Right cardiac atrium (tissue), 5 donors: Measurements from ENCODE around the gene BCL11B. TPM values are rescaled to one million over a fixed set of nuclear protein-coding genes. Genes with fewer than 3 reads are reported as not detected.

Source experiments
- ATAC-seq, 2 donors: fragments of 200-7000 bp; cut with Tn5 transposase; one replicate each; pipeline versions ENCODE4 v1.8.0 to v1.9.1; 2020; ENCODE audit warnings: moderate library complexity in 2 of 2, mild to moderate bottlenecking in 1 of 2
- DNase-seq, 3 donors: peaks; one replicate each; pipeline ENCODE4 v3.0.0-alpha.2; 2020
- H3K27ac ChIP-seq: one replicate; pipeline ENCODE4 v1.5.1; 2013; ENCODE audit warnings: mild to moderate bottlenecking, low read length, control low read depth, moderate library complexity
- H3K27me3 ChIP-seq: one replicate; pipeline ENCODE4 v1.6.1; 2013; ENCODE audit not compliant: control insufficient read depth, insufficient read depth
- H3K4me1 ChIP-seq: one replicate; pipeline ENCODE4 v1.6.1; 2013; ENCODE audit warnings: low read length; ENCODE audit not compliant: control insufficient read depth, insufficient read depth
- H3K4me3 ChIP-seq: one replicate; pipeline ENCODE4 v1.5.1; 2013; ENCODE audit warnings: low read length, control low read depth
- H3K9me3 ChIP-seq: one replicate; pipeline ENCODE4 v1.6.1; 2013; ENCODE audit warnings: low read length; ENCODE audit not compliant: control insufficient read depth
- WGBS: extraction: QIAGEN DNeasy Blood & Tissue Kit; methylation state at CpG from one replicate; pipeline ENCODE4 v1.1.7; 2013; 5-methylcytosine and 5-hydroxymethylcytosine counted together
- intact Hi-C, 4 donors: fragments of 100-400 bp; cut with DNase I; formaldehyde crosslinking; loops; one replicate each; pipeline versions ENCODE4 v1.11.0 to v1.14.0; 2022 to 2023
- polyA plus RNA-seq: library from polyadenylated mRNA; stranded (reverse); fragments of 200-250 nt; gene quantifications from one replicate; pipeline ENCODE4 v1.2.3, GENCODE V29; 2013
- total RNA-seq, 4 donors: library from RNA; stranded (reverse); fragmentation: NEBNext Ultra II Directional; extraction: Animal tissue kit (Norgen Biotek cat#: 25700); gene quantifications; one replicate each; pipeline ENCODE4 v1.2.1, GENCODE V29; 2021
- donor health status: healthy with polysubstance abuse.
- donor health status: DM: no; HTN: yes; CAD: no.
- donor health status: DM: no; HTN: no; CAD: no.
- donor health status: DM: no; HTN: yes; CAD: no; lungs with severe emphysema.
- donor health status: DM: yes; HTN: yes; CAD: no.

Gene BCL11B
- total and polyA plus RNA-seq, 5 donors, result 0.05 to 0.63 (median 0.21) TPM

GRCh38 chr14:99210333-99210732 is 61.7 kb downstream of the BCL11B start:
- H3K27me3 ChIP-seq, result no peaks in the 10 kb centered on the region
- 73% methylated on average over 8 of the region's 8 CpGs for WGBS
- DNase-seq (no peak), ATAC-seq (no peak)
- no peak overlapping the region for H3K4me3 ChIP-seq
- H3K4me1 ChIP-seq, result no peaks in the 10 kb centered on the region
- intact Hi-C loops, result no loop called here
- no peaks in the 10 kb centered on the region for H3K9me3 ChIP-seq
- no peak overlapping the region for H3K27ac ChIP-seq

- no peaks in the 10 kb centered on the region for H3K9me3 ChIP-seq
- 76% methylated on average over 7 of the region's 7 CpGs for WGBS
- no peak for DNase-seq
- no peak overlapping the region for H3K4me3 ChIP-seq
- H3K27me3 ChIP-seq, result no peaks in the 10 kb centered on the region
- no peak for ATAC-seq
- intact Hi-C loops, result no loop called here
- H3K27ac ChIP-seq, result no peak overlapping the region
- H3K4me1 ChIP-seq, result no peaks in the 10 kb centered on the region
Measured at GRCh38 chr14:99209409-99209808, 62.6 kb downstream of the BCL11B start.

- H3K9me3 ChIP-seq, result no peaks in the 10 kb centered on the region
- H3K27me3 ChIP-seq, result no peaks in the 10 kb centered on the region
- intact Hi-C loops, result no loop called here
- DNase-seq (no peak), ATAC-seq (no peak)
- WGBS, result 75% methylated on average over 9 of the region's 9 CpGs
- no peak overlapping the region for H3K27ac ChIP-seq
- no peak overlapping the region for H3K4me3 ChIP-seq
- H3K4me1 ChIP-seq, result no peaks in the 10 kb centered on the region
Measured at GRCh38 chr14:99208318-99208717, 63.7 kb downstream of the BCL11B start.

GRCh38 chr14:99207456-99207855 is 64.5 kb downstream of the BCL11B start:
- H3K4me3 ChIP-seq, result no peak overlapping the region
- H3K4me1 ChIP-seq, result no peaks in the 10 kb centered on the region
- ATAC-seq (no peak), DNase-seq (no peak)
- 38% methylated on average over 4 of the region's 4 CpGs for WGBS
- H3K27ac ChIP-seq, result no peak overlapping the region
- intact Hi-C loops, result no loop called here
- H3K9me3 ChIP-seq, result no peaks in the 10 kb centered on the region
- H3K27me3 ChIP-seq, result no peaks in the 10 kb centered on the region

GRCh38 chr14:99206090-99206489 is 65.9 kb downstream of the BCL11B start:
- ATAC-seq, result no peak
- Histone ChIP-seq H3K27ac (no peak overlapping the region), H3K27me3 (no peaks in the 10 kb centered on the region), H3K4me3 (no peak overlapping the region), H3K4me1 (no peaks in the 10 kb centered on the region), H3K9me3 (no peaks in the 10 kb centered on the region)
- intact Hi-C loops, result no loop called here
- no peak for DNase-seq
- 92% methylated on average over 4 of the region's 4 CpGs for WGBS

GRCh38 chr14:99205086-99205688 is 66.8 kb downstream of the BCL11B start:
- intact Hi-C loops, result no loop called here
- Histone ChIP-seq H3K9me3 (no peaks in the 10 kb centered on the region), H3K27me3 (no peaks in the 10 kb centered on the region), H3K27ac (no peak overlapping the region), H3K4me3 (no peak overlapping the region), H3K4me1 (no peaks in the 10 kb centered on the region)
- ATAC-seq (no peak), DNase-seq (no peak)
- WGBS, result 83% methylated on average over 17 of the region's 17 CpGs

- intact Hi-C loops, result no loop called here
- Histone ChIP-seq H3K4me3 (no peak overlapping the region), H3K9me3 (no peaks in the 10 kb centered on the region), H3K4me1 (no peaks in the 10 kb centered on the region), H3K27me3 (no peaks in the 10 kb centered on the region), H3K27ac (no peak overlapping the region)
- ATAC-seq, result no peak
- DNase-seq, result no peak
- WGBS, result 94% methylated on average over 8 of the region's 8 CpGs
Measured at GRCh38 chr14:99203801-99204200, 68.2 kb downstream of the BCL11B start.

- no peaks in the 10 kb centered on the region for H3K27me3 ChIP-seq
- H3K4me1 ChIP-seq, result no peaks in the 10 kb centered on the region
- intact Hi-C loops, result no loop called here
- no peak overlapping the region for H3K27ac ChIP-seq
- no peak for DNase-seq
- ATAC-seq, result no peak
- 85% methylated on average over 6 of the region's 6 CpGs for WGBS
- no peak overlapping the region for H3K4me3 ChIP-seq
- no peaks in the 10 kb centered on the region for H3K9me3 ChIP-seq
Measured at GRCh38 chr14:99203080-99203479, 68.9 kb downstream of the BCL11B start.

GRCh38 chr14:99202516-99202915 is 69.5 kb downstream of the BCL11B start:
- Histone ChIP-seq H3K27ac (no peak overlapping the region), H3K9me3 (no peaks in the 10 kb centered on the region), H3K27me3 (no peaks in the 10 kb centered on the region), H3K4me3 (no peak overlapping the region), H3K4me1 (no peaks in the 10 kb centered on the region)
- no peak for DNase-seq
- intact Hi-C loops, result no loop called here
- 82% methylated on average over 8 of the region's 8 CpGs for WGBS
- no peak for ATAC-seq

GRCh38 chr14:99201351-99202073 is 70.5 kb downstream of the BCL11B start:
- no peak for ATAC-seq
- Histone ChIP-seq H3K4me1 (no peaks in the 10 kb centered on the region), H3K4me3 (no peak overlapping the region), H3K27me3 (no peaks in the 10 kb centered on the region), H3K27ac (no peak overlapping the region), H3K9me3 (no peaks in the 10 kb centered on the region)
- WGBS, result 80% methylated on average over 10 of the region's 10 CpGs
- intact Hi-C loops, result no loop called here
- no peak for DNase-seq

- H3K9me3 ChIP-seq, result no peaks in the 10 kb centered on the region
- intact Hi-C loops, result no loop called here
- H3K27me3 ChIP-seq, result no peaks in the 10 kb centered on the region
- ATAC-seq (no peak), DNase-seq (no peak)
- no peak overlapping the region for H3K4me3 ChIP-seq
- no peak overlapping the region for H3K27ac ChIP-seq
- no peaks in the 10 kb centered on the region for H3K4me1 ChIP-seq
- 77% methylated on average over 7 of the region's 7 CpGs for WGBS
Measured at GRCh38 chr14:99200654-99201005, 71.4 kb downstream of the BCL11B start.
